H1 (cell line): ENCODE data around the gene WDFY3.

ENCODE experiments used
- CHD2 ChIP-seq: IDR thresholded peaks from 2 replicates; pipeline ENCODE4 v1.6.1; 2012; ENCODE audit warnings: low read length, improper control_type of control experiment
- EGR1 ChIP-seq: IDR thresholded peaks from 2 replicates; pipeline ENCODE4 v1.6.1; 2011; ENCODE audit warnings: low read depth, low read length, borderline replicate concordance
- EZH2 ChIP-seq: fragments of 200-600 bp; sonication (generic); IDR thresholded peaks from 2 replicates; pipeline ENCODE4 v1.7.1; 2012; ENCODE audit warnings: low read depth, mild to moderate bottlenecking, moderate library complexity, low read length, inconsistent platforms; ENCODE audit not compliant: severe bottlenecking
- HDAC6 ChIP-seq: IDR thresholded peaks from one replicate; pipeline ENCODE4 v1.7.1; 2012; ENCODE audit warnings: low read depth, mild to moderate bottlenecking, inconsistent platforms, low read length, moderate library complexity
- POLR2A ChIP-seq, 2 experiments: IDR thresholded peaks; 1 replicate in 1 of 2; 2 replicates in 1 of 2; pipeline ENCODE4 v1.6.1; 2011; ENCODE audit warnings: low read depth in 2 of 2, low read length in 2 of 2, mild to moderate bottlenecking in 2 of 2; ENCODE audit errors: control extremely low read depth in 1 of 2
- SP2 ChIP-seq: IDR thresholded peaks from 2 replicates; pipeline ENCODE4 v1.6.1; 2012; ENCODE audit warnings: mild to moderate bottlenecking, low read length, inconsistent platforms
- ZNF274 ChIP-seq: IDR thresholded peaks from 2 replicates; pipeline ENCODE4 v1.7.0; 2012; ENCODE audit warnings: low read length, borderline replicate concordance; ENCODE audit errors: extremely low read depth
- TF ChIP-seq, protein P1 (sequence below), 3 experiments: IDR thresholded peaks; 1 replicate in 2 of 3; 2 replicates in 1 of 3; pipeline versions ENCODE4 v1.5.1 to v1.6.1; 2011; ENCODE audit warnings: low read length in 3 of 3, mild to moderate bottlenecking in 3 of 3, inconsistent platforms in 2 of 3, low read depth in 1 of 3, moderate library complexity in 1 of 3; ENCODE audit not compliant: insufficient read depth in 1 of 3; ENCODE audit errors: control extremely low read depth in 1 of 3

DNA sequence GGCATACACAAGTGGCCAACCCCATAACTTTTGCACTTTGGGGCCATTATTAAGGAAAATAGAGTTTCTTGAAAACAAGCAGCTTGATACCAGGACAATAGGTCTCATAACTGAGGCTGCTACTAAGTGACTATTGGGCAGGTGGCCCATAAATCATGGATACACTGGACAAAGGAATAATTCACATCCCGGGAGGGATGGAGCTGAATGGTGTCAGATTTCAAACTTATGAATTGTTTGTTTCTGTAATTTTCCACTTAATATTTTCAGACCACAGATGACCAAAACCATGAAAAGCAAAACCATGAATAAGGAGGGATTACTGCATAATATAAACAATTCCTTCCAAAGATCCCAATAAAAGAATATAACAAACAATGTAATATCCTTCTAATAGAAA lies 114.4 kb downstream of the WDFY3 start:
- no peak for TF ChIP-seq EGR1
- no peak for TF ChIP-seq HDAC6
- TF ChIP-seq EZH2: no peak
- TF ChIP-seq, protein P1, sequence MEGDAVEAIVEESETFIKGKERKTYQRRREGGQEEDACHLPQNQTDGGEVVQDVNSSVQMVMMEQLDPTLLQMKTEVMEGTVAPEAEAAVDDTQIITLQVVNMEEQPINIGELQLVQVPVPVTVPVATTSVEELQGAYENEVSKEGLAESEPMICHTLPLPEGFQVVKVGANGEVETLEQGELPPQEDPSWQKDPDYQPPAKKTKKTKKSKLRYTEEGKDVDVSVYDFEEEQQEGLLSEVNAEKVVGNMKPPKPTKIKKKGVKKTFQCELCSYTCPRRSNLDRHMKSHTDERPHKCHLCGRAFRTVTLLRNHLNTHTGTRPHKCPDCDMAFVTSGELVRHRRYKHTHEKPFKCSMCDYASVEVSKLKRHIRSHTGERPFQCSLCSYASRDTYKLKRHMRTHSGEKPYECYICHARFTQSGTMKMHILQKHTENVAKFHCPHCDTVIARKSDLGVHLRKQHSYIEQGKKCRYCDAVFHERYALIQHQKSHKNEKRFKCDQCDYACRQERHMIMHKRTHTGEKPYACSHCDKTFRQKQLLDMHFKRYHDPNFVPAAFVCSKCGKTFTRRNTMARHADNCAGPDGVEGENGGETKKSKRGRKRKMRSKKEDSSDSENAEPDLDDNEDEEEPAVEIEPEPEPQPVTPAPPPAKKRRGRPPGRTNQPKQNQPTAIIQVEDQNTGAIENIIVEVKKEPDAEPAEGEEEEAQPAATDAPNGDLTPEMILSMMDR (IDR thresholded peaks at IDR 0.05; ENCODE audit: control extremely low read depth in 1 of 3, insufficient read depth in 1 of 3, low read depth in 1 of 3, low read length in 3 of 3): no peak
- no peak for TF ChIP-seq SP2
- TF ChIP-seq CHD2: no peak
- TF ChIP-seq POLR2A (IDR thresholded peaks at IDR 0.05; ENCODE audit: control extremely low read depth in 1 of 2, low read depth in 2 of 2, low read length in 2 of 2): no peak
- no peak for TF ChIP-seq ZNF274
